HCT116 (cell line): ENCODE measurements around the gene SNCAIP. TPM values are rescaled to one million over a fixed set of nuclear protein-coding genes. Genes with fewer than 3 reads are reported as not detected.

ENCODE experiments used
- ATAC-seq: fragments of 200-7000 bp; cut with Tn5 transposase; 2 replicates; pipeline ENCODE4 v1.9.1; 2020; ENCODE audit warnings: mild to moderate bottlenecking, moderate library complexity
- BruUV-seq: library from RNA; stranded (reverse); fragments of 400-500 nt; replicated peaks from 2 replicates; lab custom pipeline; 2021; lab: Mats Ljungman, UMichigan
- CTCF ChIA-PET: fragments of 300-600 bp; sonication (Branson Sonifier 250); formaldehyde crosslinking; loops from one replicate; lab custom pipeline; 2021; ENCODE audit warnings: antibody characterized with exemption; lab: Charles Lee
- POLR2A ChIA-PET: fragments of 300-600, 350-600 bp; sonication (Branson Sonifier 250); formaldehyde crosslinking; loops from one replicate; lab custom pipeline; 2021; ENCODE audit warnings: antibody characterized with exemption; lab: Charles Lee
- RAD21 ChIA-PET, 2 experiments: fragments of 300-600 bp; sonication (Branson Sonifier 250); formaldehyde crosslinking; loops; one replicate each; lab custom pipeline; 2023; ENCODE audit warnings: low total read pairs in 2 of 2; ENCODE audit not compliant: uncharacterized antibody in 2 of 2, unreplicated experiment in 2 of 2, low non-redundant PET in 1 of 2; lab: Charles Lee
- DNase-seq: peaks from one replicate; pipeline ENCODE4 v3.0.0-alpha.2; 2010; ENCODE audit warnings: low read depth, low spot score
- H2AFZ ChIP-seq: fragments of 200-600 bp; shearing (Covaris generic), sonication (generic); 2 replicates; pipeline ENCODE4 v1.6.1; 2017; ENCODE audit warnings: low read depth, mixed run types, mixed read lengths, antibody characterized with exemption, low read length; ENCODE audit not compliant: poor library complexity, severe bottlenecking
- H3K27ac ChIP-seq: 2 replicates; pipeline ENCODE4 v1.5.1; 2012; ENCODE audit warnings: low read depth, low read length
- H3K27me3 ChIP-seq: fragments of 200-600 bp; sonication (generic); 2 replicates; pipeline ENCODE4 v1.6.1; 2016; ENCODE audit warnings: mixed run types, low read length, mixed read lengths; ENCODE audit not compliant: insufficient read depth
- H3K36me3 ChIP-seq, 2 experiments: fragments of 200-500 bp in 1 of 2; fragments of 200-600 bp in 1 of 2; sonication (Bioruptor generic) in 1 of 2; sonication (generic) in 1 of 2; 2 replicates each; pipeline versions ENCODE4 v1.5.1 to v1.6.1; 2014 to 2016; ENCODE audit warnings: low read length in 2 of 2, inconsistent platforms in 1 of 2, mixed read lengths in 1 of 2, mixed run types in 1 of 2; ENCODE audit not compliant: insufficient read depth in 2 of 2, control insufficient read depth in 1 of 2
- H3K4me1 ChIP-seq, 2 experiments: fragments of 200-600 bp in 1 of 2; sonication (generic) in 1 of 2; 2 replicates each; pipeline versions ENCODE4 v1.5.1 to v1.6.1; 2012 to 2017; ENCODE audit warnings: low read length in 2 of 2, inconsistent platforms in 1 of 2, mild to moderate bottlenecking in 1 of 2, mixed read lengths in 1 of 2, mixed run types in 1 of 2, moderate library complexity in 1 of 2; ENCODE audit not compliant: insufficient read depth in 2 of 2, control insufficient read depth in 1 of 2
- H3K4me2 ChIP-seq: fragments of 200-600 bp; sonication (generic); 2 replicates; pipeline ENCODE4 v1.6.1; 2017; ENCODE audit warnings: mixed run types, low read length, mixed read lengths
- H3K4me3 ChIP-seq, 2 experiments: fragments of 200-600 bp in 1 of 2; sonication (generic) in 1 of 2; replicated peaks in 1 of 2; 2 replicates each; pipeline ENCODE4 v1.5.1; 2011 to 2016; ENCODE audit warnings: low read length in 2 of 2, control low read depth in 1 of 2, low read depth in 1 of 2, mild to moderate bottlenecking in 1 of 2, mixed read lengths in 1 of 2, mixed run types in 1 of 2
- H3K79me2 ChIP-seq: fragments of 200-600 bp; sonication (generic); 2 replicates; pipeline ENCODE4 v1.6.1; 2017; ENCODE audit warnings: mild to moderate bottlenecking, mixed run types, low read length, moderate library complexity, mixed read lengths; ENCODE audit not compliant: insufficient read depth
- H3K9ac ChIP-seq: fragments of 200-600 bp; sonication (generic); 2 replicates; pipeline ENCODE4 v1.6.1; 2016; ENCODE audit warnings: low read length, mixed read lengths
- H3K9me2 ChIP-seq: fragments of 200-600 bp; sonication (generic), shearing (Covaris generic); 2 replicates; pipeline ENCODE4 v1.6.1; 2017; ENCODE audit warnings: mixed run types, mild to moderate bottlenecking, moderate library complexity; ENCODE audit not compliant: insufficient read depth
- H3K9me3 ChIP-seq, 2 experiments: fragments of 200-500 bp in 1 of 2; fragments of 200-600 bp in 1 of 2; sonication (Bioruptor generic) in 1 of 2; sonication (generic) in 1 of 2; 2 replicates each; pipeline ENCODE4 v1.6.1; 2014 to 2017; ENCODE audit warnings: low read length in 2 of 2, mixed read lengths in 2 of 2, inconsistent platforms in 1 of 2, low read depth in 1 of 2, mild to moderate bottlenecking in 1 of 2, mixed run types in 1 of 2, moderate library complexity in 1 of 2; ENCODE audit not compliant: control insufficient read depth in 1 of 2, insufficient read depth in 1 of 2
- H4K20me1 ChIP-seq: fragments of 200-600 bp; sonication (generic), shearing (Covaris generic); 2 replicates; pipeline ENCODE4 v1.6.1; 2017; ENCODE audit warnings: mixed run types, mild to moderate bottlenecking, moderate library complexity; ENCODE audit not compliant: insufficient read depth
- CEBPB ChIP-seq: IDR thresholded peaks from 2 replicates; pipeline ENCODE4 v1.6.1; 2012; ENCODE audit warnings: low read depth
- EZH2phosphoT487 ChIP-seq: fragments of 200-600 bp; IDR thresholded peaks from 2 replicates; pipeline ENCODE4 v1.6.1; 2018; ENCODE audit warnings: antibody characterized with exemption, borderline replicate concordance
- FOSL1 ChIP-seq: IDR thresholded peaks from 2 replicates; pipeline ENCODE4 v1.6.1; 2012; ENCODE audit warnings: low read depth
- JUND ChIP-seq: IDR thresholded peaks from 2 replicates; pipeline ENCODE4 v1.6.1; 2012
- SP1 ChIP-seq: IDR thresholded peaks from 2 replicates; pipeline ENCODE4 v1.6.1; 2012; ENCODE audit warnings: low read depth
- intact Hi-C: fragments of 100-400 bp; cut with micrococcal nuclease; formaldehyde crosslinking; loops from 2 replicates; pipeline ENCODE4 v1.10.0; 2022
- total RNA-seq: library from RNA; stranded (reverse); gene quantifications from one replicate; pipeline ENCODE4 v1.2.1, GENCODE V29; 2021; ENCODE audit not compliant: unreplicated experiment
- TF ChIP-seq, protein P1 (sequence below): IDR thresholded peaks from 2 replicates; pipeline ENCODE4 v1.6.1; 2012; ENCODE audit warnings: low read depth

SNCAIP gene
- total RNA-seq, 1 experiment from 2014 or later: not detected

- TF ChIP-seq, protein P1, sequence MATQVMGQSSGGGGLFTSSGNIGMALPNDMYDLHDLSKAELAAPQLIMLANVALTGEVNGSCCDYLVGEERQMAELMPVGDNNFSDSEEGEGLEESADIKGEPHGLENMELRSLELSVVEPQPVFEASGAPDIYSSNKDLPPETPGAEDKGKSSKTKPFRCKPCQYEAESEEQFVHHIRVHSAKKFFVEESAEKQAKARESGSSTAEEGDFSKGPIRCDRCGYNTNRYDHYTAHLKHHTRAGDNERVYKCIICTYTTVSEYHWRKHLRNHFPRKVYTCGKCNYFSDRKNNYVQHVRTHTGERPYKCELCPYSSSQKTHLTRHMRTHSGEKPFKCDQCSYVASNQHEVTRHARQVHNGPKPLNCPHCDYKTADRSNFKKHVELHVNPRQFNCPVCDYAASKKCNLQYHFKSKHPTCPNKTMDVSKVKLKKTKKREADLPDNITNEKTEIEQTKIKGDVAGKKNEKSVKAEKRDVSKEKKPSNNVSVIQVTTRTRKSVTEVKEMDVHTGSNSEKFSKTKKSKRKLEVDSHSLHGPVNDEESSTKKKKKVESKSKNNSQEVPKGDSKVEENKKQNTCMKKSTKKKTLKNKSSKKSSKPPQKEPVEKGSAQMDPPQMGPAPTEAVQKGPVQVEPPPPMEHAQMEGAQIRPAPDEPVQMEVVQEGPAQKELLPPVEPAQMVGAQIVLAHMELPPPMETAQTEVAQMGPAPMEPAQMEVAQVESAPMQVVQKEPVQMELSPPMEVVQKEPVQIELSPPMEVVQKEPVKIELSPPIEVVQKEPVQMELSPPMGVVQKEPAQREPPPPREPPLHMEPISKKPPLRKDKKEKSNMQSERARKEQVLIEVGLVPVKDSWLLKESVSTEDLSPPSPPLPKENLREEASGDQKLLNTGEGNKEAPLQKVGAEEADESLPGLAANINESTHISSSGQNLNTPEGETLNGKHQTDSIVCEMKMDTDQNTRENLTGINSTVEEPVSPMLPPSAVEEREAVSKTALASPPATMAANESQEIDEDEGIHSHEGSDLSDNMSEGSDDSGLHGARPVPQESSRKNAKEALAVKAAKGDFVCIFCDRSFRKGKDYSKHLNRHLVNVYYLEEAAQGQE: no peak
- TF ChIP-seq EZH2phosphoT487: no peak
Measured at GRCh38 chr5:122473941-122474340, 161.9 kb downstream of the SNCAIP start (continued).

GRCh38 chr5:122478741-122479442 lies 166.9 kb downstream of the SNCAIP start:
- RAD21 ChIA-PET: no interaction called here

More at GRCh38 chr5:122478741-122479442, 166.9 kb downstream of the SNCAIP start:
- Histone ChIP-seq H3K36me3 (no peaks in the 10 kb centered on the region), H2AFZ (no peak overlapping the region), H3K9me3 (no peaks in the 10 kb centered on the region), H3K9ac (no peak overlapping the region), H4K20me1 (no peaks in the 10 kb centered on the region), H3K4me2 (peak overlapping the region; percentile 28), H3K27ac (peak overlapping the region; percentile 35; the same call in 1 of the 2 replicates), H3K9me2 (no peaks in the 10 kb centered on the region), H3K79me2 (no peaks in the 10 kb centered on the region), H3K4me3 (no peak overlapping the region), H3K27me3 (no peaks in the 10 kb centered on the region), H3K4me1 (peaks cover 6 to 20% of the 10 kb centered on the region in 2 experiments; a peak in 3 of 4 replicates)
- POLR2A ChIA-PET: no interaction called here
- peak; percentile 26; the same call in 1 of the 2 replicates for TF ChIP-seq FOSL1
- peak; percentile 56 for TF ChIP-seq SP1
- TF ChIP-seq JUND: peak; percentile 25; the same call in 1 of the 2 replicates
- TF ChIP-seq EZH2phosphoT487: no peak
- peak; percentile 81 for TF ChIP-seq CEBPB
- DNase-seq (peak; percentile 10), ATAC-seq (no peak)
- no TSS peak for BruUV-seq
- intact Hi-C loops: no loop called here
- CTCF ChIA-PET: no interaction called here
